ENCODE measurements around the gene CASZ1.

The CASZ1 gene

DNA sequence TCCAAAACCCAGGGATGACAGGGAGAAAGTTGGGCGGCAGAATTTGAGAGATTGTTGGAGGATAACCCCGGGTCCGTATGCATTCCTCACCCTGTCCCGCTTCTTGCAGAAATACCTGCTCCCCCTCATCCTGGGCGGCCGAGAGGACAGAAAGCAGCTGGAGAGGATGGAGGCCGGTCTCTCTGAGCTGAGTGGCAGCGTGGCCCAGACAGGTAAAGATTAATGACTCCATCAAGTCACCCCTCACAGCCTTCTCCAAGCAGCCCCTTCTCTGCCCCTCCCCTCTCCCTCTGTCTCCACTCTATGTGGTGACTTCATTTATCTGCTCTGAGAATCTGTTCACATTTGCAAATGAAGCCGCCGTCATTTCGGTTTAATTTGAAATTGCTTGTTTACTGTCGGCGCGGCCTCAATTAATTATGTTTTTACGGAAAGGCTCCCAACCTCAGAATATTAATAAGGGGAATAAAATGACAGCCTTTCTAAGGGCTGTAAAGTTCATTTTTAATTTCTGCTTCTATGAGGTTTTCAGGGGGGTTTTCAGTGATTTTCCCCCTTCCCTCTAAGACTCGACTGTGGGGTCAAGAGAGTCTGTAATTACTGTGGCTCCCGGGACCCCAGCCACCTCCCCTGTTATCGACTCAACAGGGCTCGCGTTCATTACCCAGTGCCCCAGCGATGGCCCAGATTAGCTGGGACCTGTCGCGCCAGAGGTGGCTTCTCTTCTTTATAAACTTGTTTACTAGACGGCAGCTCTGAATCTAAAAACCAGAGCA lies 173.3 kb downstream of the CASZ1 start:
- DNase-seq = no peak
- H3K4me3 ChIP-seq (ENCODE audit: low read depth, low read length) = no peak overlapping the region
- in situ Hi-C loops (cut with HindIII; ENCODE audit: low pct_ligation_motif_present, low sequenced_read_pairs) = no loop called here
- no peaks in the 10 kb centered on the region for H3K36me3 ChIP-seq (replicated peaks)
- TF ChIP-seq, protein P1, sequence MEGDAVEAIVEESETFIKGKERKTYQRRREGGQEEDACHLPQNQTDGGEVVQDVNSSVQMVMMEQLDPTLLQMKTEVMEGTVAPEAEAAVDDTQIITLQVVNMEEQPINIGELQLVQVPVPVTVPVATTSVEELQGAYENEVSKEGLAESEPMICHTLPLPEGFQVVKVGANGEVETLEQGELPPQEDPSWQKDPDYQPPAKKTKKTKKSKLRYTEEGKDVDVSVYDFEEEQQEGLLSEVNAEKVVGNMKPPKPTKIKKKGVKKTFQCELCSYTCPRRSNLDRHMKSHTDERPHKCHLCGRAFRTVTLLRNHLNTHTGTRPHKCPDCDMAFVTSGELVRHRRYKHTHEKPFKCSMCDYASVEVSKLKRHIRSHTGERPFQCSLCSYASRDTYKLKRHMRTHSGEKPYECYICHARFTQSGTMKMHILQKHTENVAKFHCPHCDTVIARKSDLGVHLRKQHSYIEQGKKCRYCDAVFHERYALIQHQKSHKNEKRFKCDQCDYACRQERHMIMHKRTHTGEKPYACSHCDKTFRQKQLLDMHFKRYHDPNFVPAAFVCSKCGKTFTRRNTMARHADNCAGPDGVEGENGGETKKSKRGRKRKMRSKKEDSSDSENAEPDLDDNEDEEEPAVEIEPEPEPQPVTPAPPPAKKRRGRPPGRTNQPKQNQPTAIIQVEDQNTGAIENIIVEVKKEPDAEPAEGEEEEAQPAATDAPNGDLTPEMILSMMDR (IDR thresholded peaks at IDR 0.05; ENCODE audit: low read depth, low read length, missing control alignments) = no peak
- no peak overlapping the region for H3K27ac ChIP-seq
- no peaks in the 10 kb centered on the region for H3K27me3 ChIP-seq (replicated peaks)

- no peaks in the 10 kb centered on the region for H3K27me3 ChIP-seq (replicated peaks)
- in situ Hi-C loops (cut with HindIII; ENCODE audit: low pct_ligation_motif_present, low sequenced_read_pairs) = no loop called here
- H3K4me3 ChIP-seq (ENCODE audit: low read depth, low read length) = no peak overlapping the region
- TF ChIP-seq, protein P1 (IDR thresholded peaks at IDR 0.05; ENCODE audit: low read depth, low read length, missing control alignments) = no peak
- no peaks in the 10 kb centered on the region for H3K36me3 ChIP-seq (replicated peaks)
- no peak for DNase-seq
- H3K27ac ChIP-seq = no peak overlapping the region
Observed at GRCh38 chr1:10621906-10622305, 174.5 kb downstream of the CASZ1 start.

DNA sequence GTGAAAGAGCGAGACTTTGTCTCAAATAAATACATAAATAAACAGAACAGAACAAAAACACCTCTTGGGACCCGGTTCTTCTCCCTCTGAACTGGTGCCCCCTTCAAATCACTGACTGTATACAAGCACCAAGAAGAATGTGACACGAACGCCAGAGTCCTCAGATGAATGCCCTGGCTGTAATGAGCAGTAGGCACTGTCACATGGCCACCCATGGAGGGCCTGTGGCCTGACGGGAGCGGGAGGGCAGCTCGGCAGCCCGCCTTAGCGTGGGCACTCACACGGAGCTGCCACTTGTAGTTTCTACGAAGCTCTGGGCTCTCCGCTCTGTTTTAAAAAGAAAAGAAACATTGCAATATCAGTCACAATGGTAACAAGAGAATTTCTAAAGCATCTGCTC lies 175.7 kb downstream of the CASZ1 start:
- no peak for DNase-seq
- in situ Hi-C loops (cut with HindIII; ENCODE audit: low pct_ligation_motif_present, low sequenced_read_pairs) = no loop called here
- Histone ChIP-seq H3K4me3 (ENCODE audit: low read depth, low read length) (no peak overlapping the region), H3K36me3 (replicated peaks) (no peaks in the 10 kb centered on the region), H3K27ac (no peak overlapping the region), H3K27me3 (replicated peaks) (no peaks in the 10 kb centered on the region)
- TF ChIP-seq, protein P1 (IDR thresholded peaks at IDR 0.05; ENCODE audit: low read depth, low read length, missing control alignments) = no peak

DNA sequence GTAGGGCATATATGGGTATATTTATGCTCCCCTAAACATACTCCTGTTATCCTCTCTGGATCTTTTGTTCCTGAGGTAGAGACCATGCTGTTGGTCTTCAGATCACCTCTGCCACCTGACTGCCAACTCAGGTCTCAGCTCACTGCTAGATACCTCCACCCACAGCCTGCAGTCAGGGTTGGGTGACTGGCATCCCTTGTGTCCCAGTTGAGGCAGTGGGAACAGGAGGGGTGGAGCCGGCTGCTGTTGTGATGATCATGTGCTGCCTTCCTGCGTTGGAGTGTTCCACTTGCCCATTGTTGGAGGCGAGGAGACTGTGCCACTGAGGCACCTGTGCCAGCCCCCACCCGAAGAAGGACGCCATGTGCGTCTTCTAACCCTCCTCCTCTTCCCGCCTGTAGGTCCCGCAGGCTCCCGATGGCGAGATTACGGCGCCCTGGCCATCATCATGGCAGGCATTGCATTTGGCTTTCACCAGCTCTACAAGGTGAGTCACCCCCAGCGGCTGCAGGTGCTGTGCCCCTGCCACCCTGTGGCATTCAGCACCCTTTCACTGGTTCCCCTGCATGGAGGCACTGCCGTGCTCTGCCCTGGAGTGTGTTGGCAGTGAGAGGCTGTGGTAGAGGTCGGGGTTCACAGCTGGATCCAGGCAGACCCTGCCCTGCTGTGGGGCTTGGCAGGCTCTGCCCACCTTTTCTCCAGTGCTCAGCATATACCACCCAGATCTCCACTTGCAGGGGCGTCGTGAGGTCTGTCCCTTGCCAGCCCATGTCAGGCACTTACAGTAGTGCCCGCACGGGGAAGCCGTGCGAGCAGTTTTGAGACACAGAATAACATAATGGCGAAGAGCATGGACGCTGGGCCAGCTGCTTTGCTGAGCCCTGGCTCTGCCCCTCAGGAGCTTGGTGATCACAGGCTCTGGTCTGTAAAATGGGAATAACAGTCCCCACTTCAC lies 178.2 kb downstream of the CASZ1 start:
- Histone ChIP-seq H3K27ac (no peak overlapping the region), H3K4me3 (ENCODE audit: low read depth, low read length) (no peak overlapping the region), H3K27me3 (replicated peaks) (no peaks in the 10 kb centered on the region), H3K36me3 (replicated peaks) (no peaks in the 10 kb centered on the region)
- TF ChIP-seq, protein P1 (IDR thresholded peaks at IDR 0.05; ENCODE audit: low read depth, low read length, missing control alignments) = no peak
- DNase-seq = no peak
- in situ Hi-C loops (cut with HindIII; ENCODE audit: low pct_ligation_motif_present, low sequenced_read_pairs) = no loop called here

- in situ Hi-C loops (cut with HindIII; ENCODE audit: low pct_ligation_motif_present, low sequenced_read_pairs) = no loop called here
- Histone ChIP-seq H3K4me3 (ENCODE audit: low read depth, low read length) (no peak overlapping the region), H3K36me3 (replicated peaks) (no peaks in the 10 kb centered on the region), H3K27ac (no peak overlapping the region), H3K27me3 (replicated peaks) (no peaks in the 10 kb centered on the region)
- TF ChIP-seq, protein P1 (IDR thresholded peaks at IDR 0.05; ENCODE audit: low read depth, low read length, missing control alignments) = no peak
- no peak for DNase-seq
Observed at GRCh38 chr1:10617318-10617717, 179.1 kb downstream of the CASZ1 start.
